ENCODE data around the gene GRM1. TPM values are rescaled to one million over a fixed set of nuclear protein-coding genes. Genes with fewer than 3 reads are reported as not detected.

Gene GRM1
- total RNA-seq, 2 experiments from 2014 or later = not detected

- no peak overlapping the region for H3K27ac Mint-ChIP-seq
- TF ChIP-seq, protein P1, sequence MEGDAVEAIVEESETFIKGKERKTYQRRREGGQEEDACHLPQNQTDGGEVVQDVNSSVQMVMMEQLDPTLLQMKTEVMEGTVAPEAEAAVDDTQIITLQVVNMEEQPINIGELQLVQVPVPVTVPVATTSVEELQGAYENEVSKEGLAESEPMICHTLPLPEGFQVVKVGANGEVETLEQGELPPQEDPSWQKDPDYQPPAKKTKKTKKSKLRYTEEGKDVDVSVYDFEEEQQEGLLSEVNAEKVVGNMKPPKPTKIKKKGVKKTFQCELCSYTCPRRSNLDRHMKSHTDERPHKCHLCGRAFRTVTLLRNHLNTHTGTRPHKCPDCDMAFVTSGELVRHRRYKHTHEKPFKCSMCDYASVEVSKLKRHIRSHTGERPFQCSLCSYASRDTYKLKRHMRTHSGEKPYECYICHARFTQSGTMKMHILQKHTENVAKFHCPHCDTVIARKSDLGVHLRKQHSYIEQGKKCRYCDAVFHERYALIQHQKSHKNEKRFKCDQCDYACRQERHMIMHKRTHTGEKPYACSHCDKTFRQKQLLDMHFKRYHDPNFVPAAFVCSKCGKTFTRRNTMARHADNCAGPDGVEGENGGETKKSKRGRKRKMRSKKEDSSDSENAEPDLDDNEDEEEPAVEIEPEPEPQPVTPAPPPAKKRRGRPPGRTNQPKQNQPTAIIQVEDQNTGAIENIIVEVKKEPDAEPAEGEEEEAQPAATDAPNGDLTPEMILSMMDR (IDR thresholded peaks at IDR 0.05) = no peak
- no peaks in the 10 kb centered on the region for H3K36me3 Mint-ChIP-seq (ENCODE audit: low read depth)
- ChIA-PET CTCF (no interaction called here), POLR2A (no interaction called here)
- H3K9me3 Mint-ChIP-seq = no peaks in the 10 kb centered on the region
- no peaks in the 10 kb centered on the region for H3K36me3 ChIP-seq (ENCODE audit: insufficient read depth, low read length)
- H3K4me1 ChIP-seq (ENCODE audit: insufficient read depth, low read length) = no peaks in the 10 kb centered on the region
- no peaks in the 10 kb centered on the region for H3K27me3 Mint-ChIP-seq
- no peak overlapping the region for H3K27ac ChIP-seq (ENCODE audit: low read depth in 1 of 2, low read length in 2 of 2)
- H3K9me3 ChIP-seq (ENCODE audit: control insufficient read depth in 1 of 2, insufficient read depth in 1 of 2, low read length in 2 of 2) = peaks cover 0 to 3% of the 10 kb centered on the region in 2 experiments
- no peak overlapping the region for H3K4me3 Mint-ChIP-seq
- no peak for DNase-seq
- no peak overlapping the region for H3K4me3 ChIP-seq (ENCODE audit: low read length)
- no peaks in the 10 kb centered on the region for H3K27me3 ChIP-seq (ENCODE audit: control insufficient read depth in 1 of 2, insufficient read depth in 2 of 2, low read length in 2 of 2)
- H3K4me1 Mint-ChIP-seq (ENCODE audit: low read depth) = no peaks in the 10 kb centered on the region
- ATAC-seq (ENCODE audit: poor library complexity) = no peak
- intact Hi-C loops (cut with DNase I, micrococcal nuclease) = no loop called here
These were observed 255.4 kb downstream of the GRM1 start for GRCh38 chr6:146284311-146284710.

DNA sequence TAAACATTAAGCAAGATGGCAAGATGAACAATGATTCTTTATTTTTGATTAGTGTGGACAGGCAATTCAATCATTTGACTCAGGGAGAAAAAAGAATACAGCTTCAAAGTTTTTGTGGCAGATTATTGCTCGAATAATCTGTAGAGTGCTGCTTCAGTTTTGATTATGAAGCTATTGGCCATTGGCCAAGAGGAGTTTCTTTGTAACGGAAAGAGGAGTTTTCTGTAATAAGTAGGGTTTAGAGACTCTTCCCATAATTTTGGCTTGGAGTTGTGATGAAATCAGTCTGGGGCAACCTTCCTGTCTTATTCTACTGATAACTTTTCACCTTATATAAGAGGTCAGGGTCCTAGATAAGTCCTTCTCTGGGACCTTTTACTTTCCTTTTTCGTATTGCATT, 258.1 kb downstream of the GRM1 start:
- ChIA-PET POLR2A (no interaction called here), CTCF (no interaction called here)
- no peak overlapping the region for H3K27ac ChIP-seq (ENCODE audit: low read depth in 1 of 2, low read length in 2 of 2)
- H3K9me3 ChIP-seq (ENCODE audit: control insufficient read depth in 1 of 2, insufficient read depth in 1 of 2, low read length in 2 of 2) = peaks cover 0 to 3% of the 10 kb centered on the region in 2 experiments
- DNase-seq (no peak), ATAC-seq (ENCODE audit: poor library complexity) (no peak)
- no peak overlapping the region for H3K4me3 Mint-ChIP-seq
- TF ChIP-seq, protein P1 (IDR thresholded peaks at IDR 0.05) = no peak
- no peaks in the 10 kb centered on the region for H3K9me3 Mint-ChIP-seq
- H3K36me3 ChIP-seq (ENCODE audit: insufficient read depth, low read length) = no peaks in the 10 kb centered on the region
- no peaks in the 10 kb centered on the region for H3K4me1 Mint-ChIP-seq (ENCODE audit: low read depth)
- H3K36me3 Mint-ChIP-seq (ENCODE audit: low read depth) = no peaks in the 10 kb centered on the region
- no peak overlapping the region for H3K27ac Mint-ChIP-seq
- intact Hi-C loops (cut with DNase I, micrococcal nuclease) = no loop called here
- no peaks in the 10 kb centered on the region for H3K27me3 Mint-ChIP-seq
- H3K27me3 ChIP-seq (ENCODE audit: control insufficient read depth in 1 of 2, insufficient read depth in 2 of 2, low read length in 2 of 2) = no peaks in the 10 kb centered on the region
- no peak overlapping the region for H3K4me3 ChIP-seq (ENCODE audit: low read length)
- no peaks in the 10 kb centered on the region for H3K4me1 ChIP-seq (ENCODE audit: insufficient read depth, low read length)

GRCh38 chr6:146287691-146288369, 259.0 kb downstream of the GRM1 start:
- CTCF ChIA-PET = no interaction called here
- H3K4me3 ChIP-seq (ENCODE audit: low read length) = no peak overlapping the region
- DNase-seq = no peak
- no peak overlapping the region for H3K27ac ChIP-seq (ENCODE audit: low read depth in 1 of 2, low read length in 2 of 2)
- H3K27ac Mint-ChIP-seq = no peak overlapping the region
- no peak for ATAC-seq (ENCODE audit: poor library complexity)
- no peaks in the 10 kb centered on the region for H3K4me1 Mint-ChIP-seq (ENCODE audit: low read depth)
- H3K27me3 ChIP-seq (ENCODE audit: control insufficient read depth in 1 of 2, insufficient read depth in 2 of 2, low read length in 2 of 2) = no peaks in the 10 kb centered on the region
- H3K9me3 ChIP-seq (ENCODE audit: control insufficient read depth in 1 of 2, insufficient read depth in 1 of 2, low read length in 2 of 2) = peaks cover 0 to 3% of the 10 kb centered on the region in 2 experiments
- POLR2A ChIA-PET = no interaction called here
- H3K4me1 ChIP-seq (ENCODE audit: insufficient read depth, low read length) = no peaks in the 10 kb centered on the region
- H3K4me3 Mint-ChIP-seq = no peak overlapping the region
- no peaks in the 10 kb centered on the region for H3K36me3 ChIP-seq (ENCODE audit: insufficient read depth, low read length)
- TF ChIP-seq, protein P1 (IDR thresholded peaks at IDR 0.05) = no peak
- no peaks in the 10 kb centered on the region for H3K36me3 Mint-ChIP-seq (ENCODE audit: low read depth)
- H3K27me3 Mint-ChIP-seq = no peaks in the 10 kb centered on the region
- no peaks in the 10 kb centered on the region for H3K9me3 Mint-ChIP-seq
- intact Hi-C loops (cut with DNase I, micrococcal nuclease) = no loop called here

Measured in CD4-positive, alpha-beta T cell (primary cell).